DND-41 (cell line): Measurements from ENCODE around the gene MRPL55.

Source experiments
- ATAC-seq: fragments of 200-7000 bp; cut with Tn5 transposase; 3 replicates; pipeline ENCODE4 v1.9.1; 2021; ENCODE audit warnings: low read depth; ENCODE audit not compliant: insufficient read depth
- DNase-seq: peaks from one replicate; pipeline ENCODE4 v3.0.0-alpha.2; 2020
- H2AFZ ChIP-seq: 2 replicates; pipeline ENCODE4 v1.6.0; 2012; ENCODE audit warnings: low read depth, low read length
- H3K27ac ChIP-seq: 2 replicates; pipeline ENCODE4 v1.5.1; 2012; ENCODE audit warnings: low read length, inconsistent platforms
- H3K27me3 ChIP-seq: fragments of 200-600 bp; sonication (generic); 2 replicates; pipeline ENCODE4 v1.6.0; 2012; ENCODE audit warnings: low read length, mild to moderate bottlenecking, inconsistent platforms; ENCODE audit not compliant: insufficient read depth, poor library complexity
- H3K36me3 ChIP-seq: 2 replicates; pipeline ENCODE4 v1.5.1; 2012; ENCODE audit warnings: low read length, inconsistent platforms; ENCODE audit not compliant: insufficient read depth
- H3K4me1 ChIP-seq: 2 replicates; pipeline ENCODE4 v1.5.1; 2012; ENCODE audit warnings: mild to moderate bottlenecking, low read length; ENCODE audit not compliant: insufficient read depth
- H3K4me2 ChIP-seq: 2 replicates; pipeline ENCODE4 v1.6.0; 2012; ENCODE audit warnings: mild to moderate bottlenecking, moderate library complexity, low read length, inconsistent platforms; ENCODE audit not compliant: insufficient read depth
- H3K4me3 ChIP-seq, 2 experiments: fragments of 200-600 bp in 1 of 2; shearing (Covaris generic) in 1 of 2; 2 replicates each; pipeline ENCODE4 v1.5.1; 2012 to 2016; ENCODE audit warnings: inconsistent platforms in 2 of 2, low read length in 2 of 2, mild to moderate bottlenecking in 2 of 2, low read depth in 1 of 2, moderate library complexity in 1 of 2
- H3K79me2 ChIP-seq: 2 replicates; pipeline ENCODE4 v1.6.0; 2012; ENCODE audit warnings: low read length, inconsistent platforms; ENCODE audit not compliant: insufficient read depth
- H3K9ac ChIP-seq: 2 replicates; pipeline ENCODE4 v1.6.0; 2012; ENCODE audit warnings: low read depth, mild to moderate bottlenecking, inconsistent platforms, low read length, moderate library complexity
- H3K9me3 ChIP-seq: 2 replicates; pipeline ENCODE4 v1.5.1; 2012; ENCODE audit warnings: low read length, moderate library complexity, mild to moderate bottlenecking, inconsistent platforms; ENCODE audit not compliant: insufficient read depth, severe bottlenecking
- H4K20me1 ChIP-seq: 2 replicates; pipeline ENCODE4 v1.6.0; 2012; ENCODE audit warnings: low read length; ENCODE audit not compliant: insufficient read depth
- EZH2 ChIP-seq: IDR thresholded peaks from 3 replicates; pipeline ENCODE4 v1.6.1; 2012; ENCODE audit warnings: borderline replicate concordance, low read depth, mild to moderate bottlenecking, moderate library complexity, low read length, inconsistent platforms; ENCODE audit not compliant: severe bottlenecking
- TF ChIP-seq, protein P1 (sequence below): IDR thresholded peaks from 2 replicates; pipeline ENCODE4 v1.5.1; 2012; ENCODE audit warnings: borderline replicate concordance, low read length, moderate library complexity, mild to moderate bottlenecking; ENCODE audit not compliant: poor library complexity, severe bottlenecking; ENCODE audit errors: extremely low read depth

Gene MRPL55

DNA sequence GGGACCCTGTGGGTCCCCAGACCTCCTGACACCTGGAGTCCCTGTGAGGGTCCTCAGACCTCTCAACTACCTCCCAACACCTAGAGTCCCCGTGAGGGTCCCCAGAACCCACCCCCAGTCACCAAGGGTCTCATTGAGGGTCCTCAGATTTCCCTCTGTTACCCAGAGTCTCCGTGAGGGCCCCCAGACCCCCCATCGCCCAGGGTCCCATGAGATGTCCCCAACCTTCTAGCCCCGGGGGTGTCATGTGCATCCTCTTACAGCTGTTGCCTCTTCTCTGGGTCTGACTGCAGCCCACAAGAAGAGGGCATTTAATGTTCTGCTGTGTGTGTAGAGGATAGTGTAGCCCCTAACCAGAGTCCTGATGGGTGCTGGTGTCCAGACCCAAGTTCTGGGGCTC is 38.7 kb upstream of the MRPL55 start:
- H2AFZ ChIP-seq, result no peak overlapping the region

DNA sequence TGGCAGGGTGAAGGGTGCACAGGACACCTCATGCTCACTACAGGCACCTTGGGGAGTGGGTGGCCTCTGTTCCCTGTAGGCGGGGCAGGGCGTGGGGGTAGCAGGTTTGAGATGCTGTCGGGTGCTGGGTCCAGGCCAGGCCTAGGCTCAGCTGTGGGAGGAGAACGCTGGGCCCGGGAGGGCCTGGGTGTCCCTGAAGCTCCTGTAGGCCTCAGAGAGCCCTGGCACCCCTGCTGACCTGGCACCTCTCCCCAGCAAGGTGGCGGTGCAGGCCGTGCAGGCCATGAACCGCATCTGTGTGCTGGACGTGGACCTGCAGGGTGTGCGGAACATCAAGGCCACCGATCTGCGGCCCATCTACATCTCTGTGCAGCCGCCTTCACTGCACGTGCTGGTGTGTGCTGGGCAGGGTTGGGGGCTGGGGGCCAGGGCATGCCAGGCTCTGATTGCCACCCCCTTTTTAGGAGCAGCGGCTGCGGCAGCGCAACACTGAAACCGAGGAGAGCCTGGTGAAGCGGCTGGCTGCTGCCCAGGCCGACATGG is 38.1 kb upstream of the MRPL55 start:
- peaks cover 24% of the 10 kb centered on the region for H3K4me1 ChIP-seq

More for the DNA sequence above, 38.7 kb upstream of the MRPL55 start:
- no peak overlapping the region for H3K9ac ChIP-seq
- TF ChIP-seq, protein P1, sequence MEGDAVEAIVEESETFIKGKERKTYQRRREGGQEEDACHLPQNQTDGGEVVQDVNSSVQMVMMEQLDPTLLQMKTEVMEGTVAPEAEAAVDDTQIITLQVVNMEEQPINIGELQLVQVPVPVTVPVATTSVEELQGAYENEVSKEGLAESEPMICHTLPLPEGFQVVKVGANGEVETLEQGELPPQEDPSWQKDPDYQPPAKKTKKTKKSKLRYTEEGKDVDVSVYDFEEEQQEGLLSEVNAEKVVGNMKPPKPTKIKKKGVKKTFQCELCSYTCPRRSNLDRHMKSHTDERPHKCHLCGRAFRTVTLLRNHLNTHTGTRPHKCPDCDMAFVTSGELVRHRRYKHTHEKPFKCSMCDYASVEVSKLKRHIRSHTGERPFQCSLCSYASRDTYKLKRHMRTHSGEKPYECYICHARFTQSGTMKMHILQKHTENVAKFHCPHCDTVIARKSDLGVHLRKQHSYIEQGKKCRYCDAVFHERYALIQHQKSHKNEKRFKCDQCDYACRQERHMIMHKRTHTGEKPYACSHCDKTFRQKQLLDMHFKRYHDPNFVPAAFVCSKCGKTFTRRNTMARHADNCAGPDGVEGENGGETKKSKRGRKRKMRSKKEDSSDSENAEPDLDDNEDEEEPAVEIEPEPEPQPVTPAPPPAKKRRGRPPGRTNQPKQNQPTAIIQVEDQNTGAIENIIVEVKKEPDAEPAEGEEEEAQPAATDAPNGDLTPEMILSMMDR, result no peak
- no peak for TF ChIP-seq EZH2
- DNase-seq (no peak), ATAC-seq (no peak)
- H3K4me3 ChIP-seq, result no peak overlapping the region
- peaks cover 47% of the 10 kb centered on the region for H3K79me2 ChIP-seq
- no peak overlapping the region for H3K27ac ChIP-seq
- H3K27me3 ChIP-seq, result no peaks in the 10 kb centered on the region
- no peak overlapping the region for H3K4me2 ChIP-seq
- H3K36me3 ChIP-seq, result peaks cover 64% of the 10 kb centered on the region
- peaks cover 82% of the 10 kb centered on the region for H4K20me1 ChIP-seq
- H3K9me3 ChIP-seq, result no peaks in the 10 kb centered on the region
- peaks cover 18% of the 10 kb centered on the region for H3K4me1 ChIP-seq

DNA sequence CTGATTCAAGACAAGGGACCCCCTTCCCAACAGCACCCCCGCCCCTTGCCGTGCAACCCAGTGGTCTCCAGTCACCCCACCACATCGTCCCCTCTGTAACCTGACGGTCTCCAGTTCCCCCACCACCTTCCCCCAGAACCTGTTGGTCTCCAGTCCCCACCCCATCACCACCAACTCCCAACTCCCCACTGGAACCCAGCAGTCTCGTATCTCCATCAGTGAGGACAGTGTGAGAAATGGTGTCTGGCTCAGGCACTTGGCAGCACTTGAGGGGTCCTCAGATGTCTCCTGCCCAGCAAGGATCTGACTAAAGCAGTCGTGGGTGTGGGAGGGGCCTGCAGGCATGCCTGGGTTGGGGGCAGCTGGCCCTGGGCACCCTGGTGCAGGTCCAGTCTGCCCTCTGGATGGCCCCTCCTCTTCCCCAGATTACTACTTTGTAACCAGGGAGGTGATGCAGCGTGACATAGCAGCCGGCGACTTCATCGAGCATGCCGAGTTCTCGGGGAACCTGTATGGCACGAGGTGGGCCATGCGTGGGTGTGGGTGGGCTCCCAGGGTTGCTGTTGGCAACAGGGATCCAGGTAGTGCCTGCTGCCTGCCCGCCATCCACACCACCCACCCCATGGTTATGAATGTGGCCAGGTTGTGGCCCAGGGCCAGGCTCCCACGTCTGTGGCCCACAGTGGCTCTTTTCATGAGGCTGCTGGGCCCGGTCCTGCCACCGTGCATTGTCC is 37.5 kb upstream of the MRPL55 start:
- H3K4me3 ChIP-seq, result no peak overlapping the region
- H3K27ac ChIP-seq, result no peak overlapping the region
- ATAC-seq (no peak), DNase-seq (no peak)
- no peak overlapping the region for H2AFZ ChIP-seq
- H4K20me1 ChIP-seq, result peaks cover 91% of the 10 kb centered on the region
- H3K27me3 ChIP-seq, result no peaks in the 10 kb centered on the region
- no peak overlapping the region for H3K9ac ChIP-seq
- H3K79me2 ChIP-seq, result peaks cover 59% of the 10 kb centered on the region
- H3K4me1 ChIP-seq, result peaks cover 30% of the 10 kb centered on the region
- no peak overlapping the region for H3K4me2 ChIP-seq
- no peak for TF ChIP-seq EZH2
- TF ChIP-seq, protein P1, result no peak
- H3K36me3 ChIP-seq, result peaks cover 76% of the 10 kb centered on the region
- no peaks in the 10 kb centered on the region for H3K9me3 ChIP-seq

More for the DNA sequence above, 38.1 kb upstream of the MRPL55 start:
- no peaks in the 10 kb centered on the region for H3K27me3 ChIP-seq
- H3K4me2 ChIP-seq, result no peak overlapping the region
- H2AFZ ChIP-seq, result no peak overlapping the region
- no peak overlapping the region for H3K4me3 ChIP-seq
- H4K20me1 ChIP-seq, result peaks cover 87% of the 10 kb centered on the region
- H3K9me3 ChIP-seq, result no peaks in the 10 kb centered on the region
- no peak for ATAC-seq
- H3K9ac ChIP-seq, result no peak overlapping the region
- no peak overlapping the region for H3K27ac ChIP-seq
- H3K36me3 ChIP-seq, result peaks cover 70% of the 10 kb centered on the region
- no peak for DNase-seq
- no peak for TF ChIP-seq EZH2
- TF ChIP-seq, protein P1, result no peak
- peaks cover 52% of the 10 kb centered on the region for H3K79me2 ChIP-seq
